GM12891 (cell line): ENCODE results near the gene HOXD10.

ENCODE experiments used
- POLR2A ChIP-seq: IDR thresholded peaks from 2 replicates; pipeline ENCODE4 v1.6.1; 2011; ENCODE audit warnings: low read depth, low read length, control low read depth
- POLR2AphosphoS5 ChIP-seq: IDR thresholded peaks from 2 replicates; pipeline ENCODE4 v1.6.1; 2011; ENCODE audit warnings: low read depth, low read length, control low read depth
- POU2F2 ChIP-seq: IDR thresholded peaks from 2 replicates; pipeline ENCODE4 v1.6.1; 2011; ENCODE audit warnings: low read depth, mild to moderate bottlenecking, control low read depth, low read length, moderate library complexity

DNA sequence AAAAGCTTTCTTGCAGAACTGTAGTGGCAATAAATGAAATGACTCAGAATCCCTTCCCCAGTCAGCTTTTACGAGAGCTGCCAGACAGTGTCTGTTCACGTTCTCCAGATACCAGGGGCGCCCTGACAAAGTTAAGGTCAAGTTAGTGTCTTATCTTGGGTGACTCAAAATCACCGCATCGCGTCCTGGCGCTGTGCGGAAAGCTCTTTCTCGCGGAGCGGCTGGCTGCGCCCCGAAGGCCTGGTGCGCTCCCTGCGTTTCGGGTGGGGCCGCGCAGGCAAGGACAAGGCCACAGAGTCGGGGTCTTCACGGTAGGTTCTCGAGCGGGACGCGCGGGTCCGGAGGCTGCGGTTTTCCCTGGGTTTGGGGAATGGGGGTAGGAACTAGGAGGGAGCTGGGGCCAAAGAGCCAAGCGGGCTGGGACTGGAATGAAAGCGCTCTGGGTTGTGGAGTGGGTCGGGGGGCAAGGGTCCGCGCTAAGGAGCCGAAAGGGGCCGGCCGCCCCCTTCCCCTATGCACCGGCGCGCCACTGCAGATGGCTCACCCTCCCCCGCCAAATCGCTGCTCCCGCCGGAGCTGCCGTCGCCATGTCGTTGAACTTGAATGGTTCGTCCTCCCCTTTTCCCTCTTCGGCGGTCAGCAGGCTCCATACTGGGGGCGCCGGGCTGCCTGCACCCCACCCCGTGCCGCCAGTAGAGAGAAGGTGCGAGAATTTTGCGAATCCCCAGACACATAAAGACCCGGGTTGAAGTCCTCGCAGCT is 12.1 kb upstream of the HOXD10 start:
- no peak for TF ChIP-seq POLR2A
- no peak for TF ChIP-seq POLR2AphosphoS5
- no peak for TF ChIP-seq POU2F2
